ENCODE results near the gene HOXA4.

GRCh38 chr7:27160145-27160545 lies 29.6 kb upstream of the HOXA4 start:
- no peak for TF ChIP-seq CTCF (conservative IDR thresholded peaks at IDR 0.05; ENCODE audit: low read depth, low read length)
- no peak for TF ChIP-seq EZH2phosphoT487 (IDR thresholded peaks at IDR 0.05; ENCODE audit: borderline replicate concordance, low read length)
- no peak for TF ChIP-seq EZH2 (IDR thresholded peaks at IDR 0.05; ENCODE audit: low read length, unreplicated experiment)
